HCT116 (cell line): Measurements from ENCODE around the gene HDLBP. TPM values are rescaled to one million over a fixed set of nuclear protein-coding genes. Genes with fewer than 3 reads are reported as not detected.

Source experiments
- ATAC-seq: fragments of 200-7000 bp; cut with Tn5 transposase; 2 replicates; pipeline ENCODE4 v1.9.1; 2020; ENCODE audit warnings: mild to moderate bottlenecking, moderate library complexity
- BruUV-seq: library from RNA; stranded (reverse); fragments of 400-500 nt; replicated peaks from 2 replicates; lab custom pipeline; 2021; lab: Mats Ljungman, UMichigan
- CTCF ChIA-PET: fragments of 300-600 bp; sonication (Branson Sonifier 250); formaldehyde crosslinking; loops from one replicate; lab custom pipeline; 2021; ENCODE audit warnings: antibody characterized with exemption; lab: Charles Lee
- POLR2A ChIA-PET: fragments of 300-600, 350-600 bp; sonication (Branson Sonifier 250); formaldehyde crosslinking; loops from one replicate; lab custom pipeline; 2021; ENCODE audit warnings: antibody characterized with exemption; lab: Charles Lee
- RAD21 ChIA-PET, 2 experiments: fragments of 300-600 bp; sonication (Branson Sonifier 250); formaldehyde crosslinking; loops; one replicate each; lab custom pipeline; 2023; ENCODE audit warnings: low total read pairs in 2 of 2; ENCODE audit not compliant: uncharacterized antibody in 2 of 2, unreplicated experiment in 2 of 2, low non-redundant PET in 1 of 2; lab: Charles Lee
- DNase-seq: peaks from one replicate; pipeline ENCODE4 v3.0.0-alpha.2; 2010; ENCODE audit warnings: low read depth, low spot score
- H2AFZ ChIP-seq: fragments of 200-600 bp; shearing (Covaris generic), sonication (generic); 2 replicates; pipeline ENCODE4 v1.6.1; 2017; ENCODE audit warnings: low read depth, mixed run types, mixed read lengths, antibody characterized with exemption, low read length; ENCODE audit not compliant: poor library complexity, severe bottlenecking
- H3K27ac ChIP-seq: 2 replicates; pipeline ENCODE4 v1.5.1; 2012; ENCODE audit warnings: low read depth, low read length
- H3K27me3 ChIP-seq: fragments of 200-600 bp; sonication (generic); 2 replicates; pipeline ENCODE4 v1.6.1; 2016; ENCODE audit warnings: mixed run types, low read length, mixed read lengths; ENCODE audit not compliant: insufficient read depth
- H3K36me3 ChIP-seq, 2 experiments: fragments of 200-500 bp in 1 of 2; fragments of 200-600 bp in 1 of 2; sonication (Bioruptor generic) in 1 of 2; sonication (generic) in 1 of 2; 2 replicates each; pipeline versions ENCODE4 v1.5.1 to v1.6.1; 2014 to 2016; ENCODE audit warnings: low read length in 2 of 2, inconsistent platforms in 1 of 2, mixed read lengths in 1 of 2, mixed run types in 1 of 2; ENCODE audit not compliant: insufficient read depth in 2 of 2, control insufficient read depth in 1 of 2
- H3K4me1 ChIP-seq, 2 experiments: fragments of 200-600 bp in 1 of 2; sonication (generic) in 1 of 2; 2 replicates each; pipeline versions ENCODE4 v1.5.1 to v1.6.1; 2012 to 2017; ENCODE audit warnings: low read length in 2 of 2, inconsistent platforms in 1 of 2, mild to moderate bottlenecking in 1 of 2, mixed read lengths in 1 of 2, mixed run types in 1 of 2, moderate library complexity in 1 of 2; ENCODE audit not compliant: insufficient read depth in 2 of 2, control insufficient read depth in 1 of 2
- H3K4me2 ChIP-seq: fragments of 200-600 bp; sonication (generic); 2 replicates; pipeline ENCODE4 v1.6.1; 2017; ENCODE audit warnings: mixed run types, low read length, mixed read lengths
- H3K4me3 ChIP-seq, 2 experiments: fragments of 200-600 bp in 1 of 2; sonication (generic) in 1 of 2; replicated peaks in 1 of 2; 2 replicates each; pipeline ENCODE4 v1.5.1; 2011 to 2016; ENCODE audit warnings: low read length in 2 of 2, control low read depth in 1 of 2, low read depth in 1 of 2, mild to moderate bottlenecking in 1 of 2, mixed read lengths in 1 of 2, mixed run types in 1 of 2
- H3K79me2 ChIP-seq: fragments of 200-600 bp; sonication (generic); 2 replicates; pipeline ENCODE4 v1.6.1; 2017; ENCODE audit warnings: mild to moderate bottlenecking, mixed run types, low read length, moderate library complexity, mixed read lengths; ENCODE audit not compliant: insufficient read depth
- H3K9ac ChIP-seq: fragments of 200-600 bp; sonication (generic); 2 replicates; pipeline ENCODE4 v1.6.1; 2016; ENCODE audit warnings: low read length, mixed read lengths
- H3K9me2 ChIP-seq: fragments of 200-600 bp; sonication (generic), shearing (Covaris generic); 2 replicates; pipeline ENCODE4 v1.6.1; 2017; ENCODE audit warnings: mixed run types, mild to moderate bottlenecking, moderate library complexity; ENCODE audit not compliant: insufficient read depth
- H3K9me3 ChIP-seq, 2 experiments: fragments of 200-500 bp in 1 of 2; fragments of 200-600 bp in 1 of 2; sonication (Bioruptor generic) in 1 of 2; sonication (generic) in 1 of 2; 2 replicates each; pipeline ENCODE4 v1.6.1; 2014 to 2017; ENCODE audit warnings: low read length in 2 of 2, mixed read lengths in 2 of 2, inconsistent platforms in 1 of 2, low read depth in 1 of 2, mild to moderate bottlenecking in 1 of 2, mixed run types in 1 of 2, moderate library complexity in 1 of 2; ENCODE audit not compliant: control insufficient read depth in 1 of 2, insufficient read depth in 1 of 2
- H4K20me1 ChIP-seq: fragments of 200-600 bp; sonication (generic), shearing (Covaris generic); 2 replicates; pipeline ENCODE4 v1.6.1; 2017; ENCODE audit warnings: mixed run types, mild to moderate bottlenecking, moderate library complexity; ENCODE audit not compliant: insufficient read depth
- CBX3 ChIP-seq: IDR thresholded peaks from 2 replicates; pipeline ENCODE4 v1.6.1; 2012; ENCODE audit warnings: low read depth
- CEBPB ChIP-seq: IDR thresholded peaks from 2 replicates; pipeline ENCODE4 v1.6.1; 2012; ENCODE audit warnings: low read depth
- ELF1 ChIP-seq: IDR thresholded peaks from 2 replicates; pipeline ENCODE4 v1.6.1; 2012; ENCODE audit warnings: low read depth, borderline replicate concordance
- JUND ChIP-seq: IDR thresholded peaks from 2 replicates; pipeline ENCODE4 v1.6.1; 2012
- MAX ChIP-seq: IDR thresholded peaks from 2 replicates; pipeline ENCODE4 v1.6.1; 2012
- POLR2A ChIP-seq: IDR thresholded peaks from 2 replicates; pipeline ENCODE4 v1.7.0; 2011; ENCODE audit warnings: borderline replicate concordance; ENCODE audit not compliant: insufficient read depth, insufficient read length; ENCODE audit errors: extremely low read depth
- POLR2AphosphoS5 ChIP-seq: IDR thresholded peaks from 2 replicates; pipeline ENCODE4 v1.6.1; 2011; ENCODE audit warnings: mild to moderate bottlenecking, low read depth, low read length, moderate library complexity
- RAD21 ChIP-seq: IDR thresholded peaks from 2 replicates; pipeline ENCODE4 v1.6.1; 2012; ENCODE audit warnings: low read depth, mild to moderate bottlenecking
- SIN3A ChIP-seq: IDR thresholded peaks from 2 replicates; pipeline ENCODE4 v1.6.1; 2012; ENCODE audit warnings: low read depth
- SP1 ChIP-seq: IDR thresholded peaks from 2 replicates; pipeline ENCODE4 v1.6.1; 2012; ENCODE audit warnings: low read depth
- SRF ChIP-seq: IDR thresholded peaks from 2 replicates; pipeline ENCODE4 v1.6.1; 2012; ENCODE audit warnings: low read depth
- TCF7L2 ChIP-seq: IDR thresholded peaks from 2 replicates; pipeline ENCODE4 v1.7.0; 2011; ENCODE audit warnings: borderline replicate concordance, inconsistent platforms; ENCODE audit not compliant: insufficient read depth, insufficient read length; ENCODE audit errors: extremely low read depth
- YY1 ChIP-seq: IDR thresholded peaks from 2 replicates; pipeline ENCODE4 v1.6.1; 2011; ENCODE audit warnings: low read length, low read depth, moderate library complexity, mild to moderate bottlenecking; ENCODE audit not compliant: insufficient replicate concordance; ENCODE audit errors: extremely low read depth
- ZNF274 ChIP-seq: fragments of 200-500 bp; sonication (Bioruptor generic); IDR thresholded peaks from 2 replicates; pipeline ENCODE4 v1.6.1; 2014; ENCODE audit warnings: mild to moderate bottlenecking, low read depth, low read length, inconsistent platforms
- intact Hi-C: fragments of 100-400 bp; cut with micrococcal nuclease; formaldehyde crosslinking; loops from 2 replicates; pipeline ENCODE4 v1.10.0; 2022
- total RNA-seq: library from RNA; stranded (reverse); gene quantifications from one replicate; pipeline ENCODE4 v1.2.1, GENCODE V29; 2021; ENCODE audit not compliant: unreplicated experiment
- TF ChIP-seq, protein P1 (sequence below), 3 experiments: fragments of 200-600 bp in 1 of 3; sonication (generic) in 1 of 3; IDR thresholded peaks in 2 of 3; conservative IDR thresholded peaks in 1 of 3; 2 replicates each; pipeline ENCODE4 v1.5.1; 2012 to 2017; ENCODE audit warnings: low read depth in 2 of 3, low read length in 2 of 3, antibody characterized with exemption in 1 of 3, borderline replicate concordance in 1 of 3, control low read depth in 1 of 3, mild to moderate bottlenecking in 1 of 3, mixed read lengths in 1 of 3, mixed run types in 1 of 3, moderate library complexity in 1 of 3; ENCODE audit not compliant: insufficient read depth in 1 of 3
- TF ChIP-seq, protein P2 (sequence below): IDR thresholded peaks from 2 replicates; pipeline ENCODE4 v1.6.1; 2012

The HDLBP gene
- total RNA-seq, 1 experiment from 2014 or later: 462 TPM

- TF ChIP-seq, protein P1, sequence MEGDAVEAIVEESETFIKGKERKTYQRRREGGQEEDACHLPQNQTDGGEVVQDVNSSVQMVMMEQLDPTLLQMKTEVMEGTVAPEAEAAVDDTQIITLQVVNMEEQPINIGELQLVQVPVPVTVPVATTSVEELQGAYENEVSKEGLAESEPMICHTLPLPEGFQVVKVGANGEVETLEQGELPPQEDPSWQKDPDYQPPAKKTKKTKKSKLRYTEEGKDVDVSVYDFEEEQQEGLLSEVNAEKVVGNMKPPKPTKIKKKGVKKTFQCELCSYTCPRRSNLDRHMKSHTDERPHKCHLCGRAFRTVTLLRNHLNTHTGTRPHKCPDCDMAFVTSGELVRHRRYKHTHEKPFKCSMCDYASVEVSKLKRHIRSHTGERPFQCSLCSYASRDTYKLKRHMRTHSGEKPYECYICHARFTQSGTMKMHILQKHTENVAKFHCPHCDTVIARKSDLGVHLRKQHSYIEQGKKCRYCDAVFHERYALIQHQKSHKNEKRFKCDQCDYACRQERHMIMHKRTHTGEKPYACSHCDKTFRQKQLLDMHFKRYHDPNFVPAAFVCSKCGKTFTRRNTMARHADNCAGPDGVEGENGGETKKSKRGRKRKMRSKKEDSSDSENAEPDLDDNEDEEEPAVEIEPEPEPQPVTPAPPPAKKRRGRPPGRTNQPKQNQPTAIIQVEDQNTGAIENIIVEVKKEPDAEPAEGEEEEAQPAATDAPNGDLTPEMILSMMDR (IDR thresholded peaks at IDR 0.05 in 2 of 3, conservative IDR thresholded peaks at IDR 0.05 in 1 of 3; ENCODE audit: borderline replicate concordance in 1 of 3, insufficient read depth in 1 of 3, low read depth in 2 of 3, low read length in 2 of 3): no peak
- TF ChIP-seq, protein P2, sequence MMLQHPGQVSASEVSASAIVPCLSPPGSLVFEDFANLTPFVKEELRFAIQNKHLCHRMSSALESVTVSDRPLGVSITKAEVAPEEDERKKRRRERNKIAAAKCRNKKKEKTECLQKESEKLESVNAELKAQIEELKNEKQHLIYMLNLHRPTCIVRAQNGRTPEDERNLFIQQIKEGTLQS: no peak
- TF ChIP-seq POLR2A: no peak
- TF ChIP-seq CEBPB: no peak
- no peak for TF ChIP-seq POLR2AphosphoS5
- no peak for TF ChIP-seq ZNF274
- no peak for TF ChIP-seq TCF7L2
- TF ChIP-seq MAX: no peak
- no peak for TF ChIP-seq RAD21
Measured at GRCh38 chr2:241227594-241227993, 87.9 kb downstream of the HDLBP start (continued).

DNA sequence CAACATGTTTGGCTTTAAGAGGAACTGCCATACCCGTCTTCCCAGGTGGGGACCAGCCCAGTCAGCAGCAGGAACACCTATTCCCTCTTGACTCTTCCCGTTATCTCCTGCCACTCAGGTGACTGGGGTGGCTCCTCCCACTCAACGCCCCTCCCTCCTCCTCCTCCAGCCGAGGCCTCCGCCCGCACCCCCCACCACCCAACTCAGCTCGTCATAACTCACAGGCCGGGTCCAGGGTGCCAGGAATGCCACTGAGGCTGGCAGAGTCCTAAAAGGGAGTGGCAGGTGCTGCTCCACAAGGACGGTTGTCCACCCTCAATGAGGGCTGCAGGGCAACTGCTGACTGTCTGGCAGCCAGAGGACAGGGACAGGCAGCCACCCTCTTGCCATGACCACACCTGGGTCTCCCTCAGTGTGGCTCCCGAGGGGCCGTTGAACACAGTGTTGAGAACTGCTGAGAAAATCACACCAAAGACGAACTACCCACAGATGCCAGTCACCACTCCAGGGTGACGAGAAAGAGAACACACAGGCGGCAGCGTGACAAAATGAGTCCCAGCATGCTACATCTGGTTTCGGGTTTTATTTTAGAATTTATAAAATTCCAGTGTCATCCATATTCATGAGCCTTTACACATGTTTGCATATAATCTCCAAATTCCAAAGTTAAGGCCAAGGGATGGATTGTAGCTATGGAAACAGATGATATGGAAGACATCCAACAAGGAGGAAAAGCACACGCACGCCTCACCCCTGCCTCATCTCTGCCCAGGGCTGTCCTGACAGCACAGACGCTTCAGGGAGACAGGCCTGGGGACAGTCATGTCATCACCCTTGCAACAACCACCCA is 88.5 kb downstream of the HDLBP start:
- no TSS peak for BruUV-seq
- TF ChIP-seq POLR2A (no peak), ELF1 (no peak), SIN3A (no peak), CBX3 (no peak), ZNF274 (no peak), YY1 (no peak), SRF (no peak), TCF7L2 (no peak), POLR2AphosphoS5 (no peak), JUND (no peak), SP1 (no peak)
- TF ChIP-seq, protein P1 (IDR thresholded peaks at IDR 0.05 in 2 of 3, conservative IDR thresholded peaks at IDR 0.05 in 1 of 3; ENCODE audit: borderline replicate concordance in 1 of 3, insufficient read depth in 1 of 3, low read depth in 2 of 3, low read length in 2 of 3): no peak
- TF ChIP-seq, protein P2: no peak
- TF ChIP-seq, all 23 proteins: peak for 0
- no peak overlapping the region for H3K27ac ChIP-seq
- H3K27me3 ChIP-seq: no peaks in the 10 kb centered on the region
- no peaks in the 10 kb centered on the region for H4K20me1 ChIP-seq
- H3K9ac ChIP-seq: no peak overlapping the region
- ChIA-PET RAD21 (no interaction called here), POLR2A (no interaction called here), CTCF (interaction anchor here (1.3 kb wide), 1 partner anchor 376 kb away, joined by 3 read pairs; no protein-coding TSS in a partner anchor)
- intact Hi-C loops: no loop called here
- no peak overlapping the region for H3K4me3 ChIP-seq
- no peak overlapping the region for H2AFZ ChIP-seq
- H3K4me2 ChIP-seq: no peak overlapping the region
- ATAC-seq (no peak), DNase-seq (no peak)
- no peaks in the 10 kb centered on the region for H3K9me2 ChIP-seq
- no peaks in the 10 kb centered on the region for H3K79me2 ChIP-seq
- H3K9me3 ChIP-seq: no peaks in the 10 kb centered on the region
- H3K36me3 ChIP-seq: peaks cover 34 to 41% of the 10 kb centered on the region in 2 experiments
- peaks cover 6 to 11% of the 10 kb centered on the region in 2 experiments; a peak in 3 of 4 replicates for H3K4me1 ChIP-seq
